ENCODE results near the gene TSSK2.

Gene TSSK2

DNA sequence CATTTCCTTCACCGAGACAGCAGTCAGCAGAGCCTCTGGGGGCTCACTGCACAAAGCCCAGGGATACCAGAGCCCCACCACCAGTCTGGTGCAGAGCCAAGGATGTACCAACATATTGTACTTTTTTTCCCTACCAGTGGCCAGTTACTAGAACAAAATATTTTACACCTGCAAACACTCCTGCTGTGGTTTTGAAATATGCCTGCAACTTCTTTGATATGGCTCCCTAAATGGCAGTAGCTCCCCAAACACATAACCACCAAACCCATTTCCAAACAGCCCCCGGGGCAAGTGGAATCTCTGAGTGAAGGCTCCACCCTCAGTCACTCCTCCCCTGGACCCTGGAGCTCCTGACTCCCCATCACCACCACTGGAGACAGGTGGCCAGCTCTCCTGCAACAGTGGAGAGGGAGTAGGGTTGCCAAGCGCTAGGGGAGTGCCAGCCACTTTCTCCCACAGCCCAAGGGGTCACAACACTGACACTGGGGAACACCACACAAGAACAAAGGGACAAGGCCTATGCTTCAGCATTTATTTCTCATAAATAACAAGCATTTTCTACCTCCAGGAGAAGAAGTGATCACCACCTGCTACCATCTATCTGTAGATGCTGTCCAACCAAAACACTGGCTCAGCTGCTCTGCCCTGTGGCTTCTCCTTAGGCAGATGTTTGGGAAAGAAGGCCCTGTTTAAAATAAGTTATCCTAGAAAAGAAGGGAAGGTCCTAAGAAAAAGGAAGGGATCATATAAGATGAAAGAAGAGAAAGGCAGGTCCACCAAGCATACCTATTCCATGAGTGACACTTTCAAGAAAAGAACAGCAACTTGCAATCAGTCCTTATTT lies 24.0 kb upstream of the TSSK2 start:
- DNase-seq, result no peak

DNA sequence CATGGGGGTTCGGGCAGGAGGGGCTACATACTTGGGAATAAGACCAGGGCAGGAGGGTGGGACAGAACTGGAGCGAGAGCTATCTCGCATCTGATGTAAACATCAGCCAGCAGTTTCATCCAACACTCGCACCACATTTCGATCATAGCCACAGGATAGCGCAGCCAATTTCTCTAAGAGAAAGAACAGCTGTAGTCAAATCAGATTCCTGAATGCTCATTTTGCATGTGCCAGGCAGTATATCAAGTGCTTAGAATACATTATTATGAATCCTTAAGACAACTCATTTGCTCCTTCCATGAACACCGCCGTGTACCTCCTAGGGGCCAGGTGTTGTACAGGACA lies 23.4 kb upstream of the TSSK2 start:
- DNase-seq, result no peak

DNA sequence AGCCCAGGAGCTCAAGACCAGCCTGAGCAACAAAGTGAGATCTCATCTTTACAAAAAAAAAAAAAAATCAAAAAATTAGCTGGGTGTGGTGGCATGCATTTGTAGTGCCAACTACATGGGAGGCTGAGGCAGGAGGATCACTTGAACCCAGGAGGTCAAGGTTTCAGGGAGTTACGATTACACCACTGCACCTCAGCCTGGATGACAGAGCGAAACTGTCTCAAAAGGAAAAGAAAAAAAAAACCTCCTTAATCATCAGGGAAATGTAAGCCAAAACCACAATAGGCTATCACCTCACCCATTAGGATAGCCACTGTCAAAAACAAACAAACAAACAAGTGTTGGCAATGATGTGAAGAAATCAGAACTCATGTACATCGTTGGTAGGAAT lies 22.3 kb upstream of the TSSK2 start:
- DNase-seq, result no peak

DNA sequence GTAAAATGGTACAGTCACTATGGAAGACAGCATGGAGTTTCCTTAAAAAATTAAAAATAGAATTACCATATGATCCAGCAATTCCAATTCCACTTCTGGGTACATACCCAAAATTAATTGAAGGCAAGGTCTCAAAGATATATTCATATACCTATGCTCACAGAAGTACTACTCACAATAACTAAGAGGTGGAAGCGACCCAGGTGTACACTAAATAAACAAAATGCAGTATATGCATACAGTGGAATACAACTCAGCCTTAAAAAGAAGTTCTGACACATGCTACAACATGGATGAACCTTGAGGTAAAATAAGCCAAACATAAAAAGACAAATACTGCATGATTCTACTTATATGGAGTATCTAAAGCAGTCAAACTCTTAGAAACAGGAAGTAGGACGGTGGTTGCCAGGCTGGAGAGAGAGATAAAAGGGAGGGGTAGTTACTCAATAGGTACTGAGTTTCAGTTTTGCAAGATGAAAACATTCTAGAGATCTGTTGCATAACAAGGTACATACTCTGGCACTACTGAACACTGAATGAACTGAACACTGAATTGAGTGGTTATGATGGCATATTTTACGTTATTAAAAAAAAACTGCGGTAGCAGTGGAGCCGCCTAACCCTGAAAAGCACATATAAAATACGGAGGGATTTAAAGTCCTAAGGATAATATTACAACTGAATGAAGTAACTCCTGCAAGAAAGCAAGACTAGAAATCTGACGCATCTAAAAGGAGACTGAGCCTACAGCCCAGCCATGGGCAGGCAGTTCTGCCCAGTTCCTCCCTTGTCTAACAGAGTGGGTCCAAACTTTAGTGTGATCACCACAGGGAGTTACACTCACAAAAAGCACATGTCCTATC lies 21.7 kb upstream of the TSSK2 start:
- no peak for DNase-seq

DNA sequence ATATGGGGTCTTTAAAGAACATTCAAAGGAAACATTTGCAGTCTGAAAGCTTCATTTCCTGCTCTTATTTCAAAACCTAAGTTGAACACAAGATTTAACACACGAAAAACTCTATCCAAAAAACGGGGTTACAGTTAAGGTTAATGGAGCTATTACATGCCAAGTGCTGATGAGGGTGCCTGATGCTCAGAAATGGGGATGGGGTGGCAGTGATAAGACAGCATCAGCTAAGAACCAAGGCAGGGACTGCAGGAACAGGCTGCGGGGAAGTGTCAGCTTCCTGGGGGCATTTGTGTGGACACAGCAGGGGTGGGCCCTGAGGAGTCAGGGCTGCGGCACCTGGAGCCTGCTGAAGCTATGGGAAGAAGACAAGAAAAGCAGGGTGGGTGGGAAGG lies 21.0 kb upstream of the TSSK2 start:
- DNase-seq, result no peak

DNA sequence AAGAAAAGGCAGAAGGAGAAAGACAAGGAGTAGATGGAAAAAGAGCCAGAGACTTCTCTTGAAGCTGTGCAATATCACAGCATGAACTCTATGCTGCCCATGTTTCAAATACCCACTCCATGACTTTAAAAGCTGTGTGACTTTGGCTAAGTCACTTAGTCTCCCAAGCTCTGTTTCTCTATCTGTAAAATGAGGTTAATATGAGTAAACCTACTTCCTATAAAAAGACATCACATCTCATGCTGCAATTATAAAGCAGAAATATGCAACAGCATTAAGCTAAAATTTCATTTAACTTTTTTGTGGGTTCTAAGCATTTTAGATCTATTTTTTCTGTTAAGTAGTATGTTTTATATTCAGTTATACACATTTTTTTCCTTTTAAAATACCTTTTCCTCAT lies 20.5 kb upstream of the TSSK2 start:
- no peak for DNase-seq

DNA sequence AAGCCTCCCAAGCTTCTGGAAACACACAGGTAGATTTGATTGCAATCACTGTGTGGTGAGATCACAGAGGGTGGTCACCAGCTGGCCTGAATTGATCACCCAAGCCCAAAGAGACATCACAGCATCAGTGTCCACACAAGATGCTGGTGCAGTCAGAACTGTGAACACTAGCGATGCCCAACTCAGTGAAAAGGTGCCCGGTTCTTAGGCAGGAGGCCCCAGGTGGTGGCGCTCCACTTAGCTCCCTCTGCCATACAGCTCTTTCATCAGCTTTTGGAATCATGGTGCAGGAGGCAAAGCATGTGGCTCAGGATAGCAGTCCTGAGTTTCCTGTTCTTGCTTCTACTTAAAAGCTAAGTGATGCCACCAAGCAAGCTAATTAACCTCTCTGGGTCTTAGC lies 20.0 kb upstream of the TSSK2 start:
- no peak for DNase-seq

DNA sequence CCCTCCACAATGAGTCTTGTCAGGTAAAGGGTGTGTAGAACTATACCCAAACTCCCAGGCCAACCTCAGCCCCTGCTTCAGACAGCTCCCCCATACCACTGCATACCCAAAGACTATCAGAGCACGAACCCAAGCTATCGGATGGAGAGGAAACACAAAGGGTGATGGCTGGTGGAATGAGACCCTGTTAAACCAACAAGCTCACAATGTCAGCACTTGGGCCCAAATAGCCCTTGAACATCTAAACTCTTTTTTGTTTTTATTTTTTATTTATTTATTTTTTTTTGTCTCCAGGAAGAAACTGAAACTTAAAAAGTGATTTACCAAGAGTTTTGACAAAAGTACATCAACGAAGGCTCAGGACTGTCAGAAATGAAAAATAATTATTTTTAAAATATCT lies 19.5 kb upstream of the TSSK2 start:
- no peak for DNase-seq

DNA sequence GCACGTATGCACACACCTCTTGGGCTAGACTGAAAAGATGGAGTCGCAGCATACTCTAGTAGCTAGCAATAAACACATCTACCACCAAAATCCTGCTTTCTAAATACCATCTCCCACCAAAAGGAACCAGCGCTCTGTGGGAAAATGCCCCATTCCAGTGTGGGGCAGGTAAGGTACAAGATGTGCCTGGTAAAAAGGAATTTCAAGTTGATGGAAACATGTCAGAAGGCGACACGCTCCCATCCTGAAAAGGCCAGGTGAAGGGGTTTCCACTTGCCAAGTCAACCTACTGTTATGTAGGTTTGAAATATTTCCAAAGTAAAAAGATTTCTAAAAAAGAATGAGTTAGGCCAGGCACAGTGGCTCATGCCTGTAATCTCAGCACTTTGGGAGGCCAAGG lies 17.7 kb upstream of the TSSK2 start:
- no peak for DNase-seq

DNA sequence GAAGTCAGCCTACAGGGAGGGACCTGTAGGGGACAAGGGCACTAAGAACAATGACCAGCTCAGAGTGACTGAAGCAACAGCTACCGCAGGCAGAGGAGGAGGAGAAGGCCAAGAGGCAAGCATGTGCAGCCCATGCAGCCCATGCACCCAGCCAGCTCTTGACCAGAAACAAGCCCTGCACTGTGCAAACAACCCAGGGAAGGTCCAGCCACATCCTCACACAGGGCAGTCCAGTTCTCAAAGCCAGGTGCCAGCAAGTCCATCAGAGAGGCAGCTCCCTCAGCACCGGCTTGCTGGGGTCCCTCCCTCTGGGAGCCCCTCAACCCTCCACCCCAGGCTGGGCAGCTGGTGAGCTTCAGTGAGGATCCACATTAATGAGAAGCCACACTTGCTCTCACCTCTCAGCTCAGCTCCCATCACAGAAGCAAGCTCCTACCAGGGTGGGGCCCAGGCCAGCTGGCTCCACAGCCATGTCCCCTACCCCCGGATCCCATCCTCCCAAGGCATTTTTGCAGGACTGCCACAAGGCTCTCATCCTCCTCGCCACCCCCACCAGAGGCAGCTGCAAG lies 16.0 kb upstream of the TSSK2 start:
- no peak for DNase-seq

DNA sequence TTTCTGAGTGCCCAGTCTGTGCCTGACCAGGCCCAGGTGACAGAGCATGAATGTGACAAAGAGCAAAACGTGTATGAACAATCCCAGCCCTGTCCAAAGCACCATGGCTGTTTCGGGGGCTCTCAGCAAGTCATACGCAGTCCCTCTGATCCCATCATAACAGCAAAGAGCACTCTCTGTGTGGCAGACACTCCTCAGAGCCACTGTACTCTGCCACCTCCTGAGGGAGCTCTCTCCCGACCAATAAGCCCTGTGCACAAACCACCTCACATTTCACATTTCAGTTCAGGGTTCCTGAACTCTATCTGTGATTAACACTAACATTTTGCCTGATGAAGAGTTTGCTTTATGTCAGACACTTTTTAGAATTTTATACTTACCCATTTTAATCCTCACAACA lies 15.5 kb upstream of the TSSK2 start:
- DNase-seq, result no peak

DNA sequence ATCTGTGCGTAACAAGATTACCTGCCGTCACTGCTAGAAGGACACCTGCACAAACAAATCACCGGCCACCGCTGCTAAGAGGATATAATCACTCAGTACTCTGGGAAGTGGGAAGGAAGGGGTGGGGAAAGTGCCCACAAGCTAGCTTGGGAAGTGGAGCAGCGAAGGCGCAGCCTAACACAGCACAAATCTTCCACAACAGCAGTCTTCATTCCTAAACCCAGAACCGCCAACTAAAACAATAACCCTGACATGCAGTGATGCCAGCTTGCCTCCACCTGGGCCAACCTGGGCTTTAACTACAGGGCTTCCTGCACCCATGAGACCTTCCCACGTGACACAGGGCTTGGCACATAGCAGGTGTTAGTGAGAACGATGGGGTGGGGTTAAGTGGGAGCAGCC lies 14.0 kb upstream of the TSSK2 start:
- peak; percentile 71 for DNase-seq

DNA sequence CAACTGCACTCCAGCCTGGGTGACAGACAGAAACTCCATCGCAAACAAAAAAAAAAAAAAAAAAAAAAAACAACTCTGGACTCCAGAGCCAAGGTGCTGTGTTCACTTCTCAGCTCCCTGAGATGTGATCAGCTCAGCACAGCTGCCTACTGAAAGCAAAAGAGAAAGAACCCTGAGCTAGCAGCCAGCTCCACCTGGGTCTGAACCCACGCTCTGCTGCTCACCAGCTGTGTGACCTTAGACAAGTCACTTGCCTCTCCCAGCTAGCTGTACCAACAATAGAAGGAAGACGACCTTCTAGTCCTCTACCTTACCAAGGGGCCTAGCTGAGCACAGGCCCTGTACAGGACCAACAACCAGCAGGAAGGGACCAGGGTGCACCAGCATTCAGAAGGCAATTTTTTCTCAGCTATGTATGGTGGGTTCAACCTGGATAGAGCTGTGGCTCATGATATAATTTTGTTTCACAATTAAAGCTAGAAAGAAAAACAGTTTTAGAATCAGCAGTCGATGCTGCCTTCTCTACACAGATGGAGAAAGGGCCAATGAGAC lies 12.7 kb upstream of the TSSK2 start:
- no peak for DNase-seq

DNA sequence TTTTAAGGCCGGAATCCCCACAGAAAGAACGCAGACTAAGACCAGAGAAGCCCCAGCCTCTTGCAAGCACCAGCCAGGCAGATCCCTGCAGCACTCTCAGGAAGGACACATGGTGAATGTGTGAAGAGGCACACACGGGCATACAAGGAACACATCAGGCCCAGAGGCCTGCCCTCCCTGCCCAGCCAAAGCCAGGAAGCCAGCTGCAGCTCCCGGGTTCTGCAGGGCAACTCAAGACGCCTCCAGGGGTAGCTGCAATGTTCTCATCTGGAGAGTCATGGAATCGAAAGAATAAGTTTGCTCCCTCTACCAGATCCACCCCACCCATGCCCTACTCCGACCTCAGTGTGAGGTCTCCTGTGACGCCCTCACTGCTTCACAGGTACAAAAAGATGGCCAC lies 11.2 kb upstream of the TSSK2 start:
- no peak for DNase-seq

DNA sequence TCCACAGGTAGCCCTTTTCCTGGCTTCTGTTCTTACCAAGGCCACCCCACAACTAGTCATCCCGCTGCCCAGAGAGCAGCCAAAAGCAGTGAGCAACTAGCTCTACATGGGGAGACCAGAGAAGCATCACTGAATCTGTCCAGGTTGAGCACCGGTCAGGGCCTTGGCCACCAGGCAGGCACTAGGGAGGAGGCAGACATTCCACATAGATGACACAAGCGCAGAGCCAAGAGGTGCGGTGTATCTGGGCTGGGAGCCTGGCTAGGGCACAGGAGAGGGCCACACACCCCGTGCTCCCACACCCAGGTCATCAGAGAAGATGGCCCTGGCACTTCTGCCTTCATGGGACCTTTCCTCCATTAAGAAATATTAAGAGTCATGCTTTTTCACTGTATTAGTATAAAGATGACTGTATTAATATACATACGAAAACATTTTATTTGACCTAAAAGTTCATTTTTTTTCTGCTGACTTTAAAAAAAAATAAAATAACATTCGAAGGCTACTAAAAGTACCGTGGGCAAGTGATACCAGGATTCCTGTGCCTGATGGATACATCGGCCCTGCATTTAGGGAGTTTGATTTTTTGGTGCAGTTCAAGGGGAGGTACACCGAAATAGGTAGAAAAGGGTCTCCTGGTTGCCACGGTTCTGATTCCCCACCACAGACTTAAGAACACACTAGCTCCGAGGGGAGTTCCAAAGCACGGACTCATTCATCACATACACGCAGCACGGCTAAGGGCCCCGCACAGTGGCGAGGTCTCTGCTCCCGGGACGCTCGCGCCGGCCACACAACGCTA lies 10.1 kb upstream of the TSSK2 start:
- no peak for DNase-seq

DNA sequence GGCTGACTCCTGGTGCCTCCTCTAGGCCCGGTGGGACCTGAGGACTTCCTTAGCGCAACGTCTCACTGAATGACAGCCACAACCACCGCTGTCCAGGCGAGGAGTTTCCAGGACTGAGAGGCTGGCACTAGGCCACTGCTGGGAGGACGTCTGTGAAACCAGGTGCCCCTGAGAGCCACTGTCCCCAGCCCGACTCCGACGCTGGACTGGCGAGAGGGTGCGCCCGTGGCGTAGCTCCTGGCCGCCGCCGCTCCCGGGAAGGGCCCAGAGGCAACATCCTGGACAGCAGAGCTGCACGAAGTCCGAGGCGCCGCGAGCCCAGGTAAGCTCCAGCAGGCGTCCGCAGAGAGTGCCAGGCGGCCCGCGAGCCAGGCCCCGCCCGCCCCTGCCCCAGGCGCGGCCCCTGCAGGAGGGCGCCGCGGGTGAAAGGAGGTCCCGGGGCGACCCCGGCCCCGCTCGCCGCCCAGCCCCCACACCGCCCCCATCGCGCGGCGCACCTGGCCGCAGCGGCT lies 9.4 kb upstream of the TSSK2 start:
- DNase-seq, result peak; percentile 50

DNA sequence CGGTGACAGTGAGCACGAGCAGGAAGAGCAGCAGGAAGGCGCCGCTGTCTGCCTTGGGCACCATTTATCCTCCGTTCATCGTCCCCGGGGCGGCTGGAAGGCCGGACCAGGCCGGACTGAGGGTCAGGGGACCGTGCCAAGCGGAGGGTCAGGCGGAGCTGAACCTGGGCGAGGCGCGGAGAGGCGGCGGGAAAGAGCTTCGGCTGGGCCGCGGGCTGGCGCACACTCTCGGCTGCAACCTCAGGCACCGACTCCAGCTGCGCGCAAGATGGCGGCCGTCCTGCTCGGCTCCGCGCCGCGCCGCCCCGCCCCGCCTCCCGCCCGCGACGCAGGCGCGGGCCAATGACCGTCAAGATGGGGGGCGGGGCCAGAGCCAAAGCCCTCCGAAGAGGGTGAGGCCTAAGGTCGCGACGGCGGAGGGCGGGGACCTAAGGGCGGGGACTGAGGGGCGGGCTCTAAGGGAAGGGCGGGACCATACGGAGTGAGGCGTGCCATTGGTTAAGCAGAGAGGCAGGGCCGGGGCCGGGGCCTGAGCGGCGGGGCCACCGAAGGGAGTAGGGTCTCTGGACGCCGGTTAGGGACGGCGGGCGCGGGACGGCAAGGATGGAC lies 8.9 kb upstream of the TSSK2 start, which contains the start of gene DGCR2:
Gene DGCR2, minus strand, starts transcription at position 270 of the 609 bp plus-strand sequence. Its CDS starts 206 bp downstream, at position 64.
- DNase-seq, result peak; percentile 97

DNA sequence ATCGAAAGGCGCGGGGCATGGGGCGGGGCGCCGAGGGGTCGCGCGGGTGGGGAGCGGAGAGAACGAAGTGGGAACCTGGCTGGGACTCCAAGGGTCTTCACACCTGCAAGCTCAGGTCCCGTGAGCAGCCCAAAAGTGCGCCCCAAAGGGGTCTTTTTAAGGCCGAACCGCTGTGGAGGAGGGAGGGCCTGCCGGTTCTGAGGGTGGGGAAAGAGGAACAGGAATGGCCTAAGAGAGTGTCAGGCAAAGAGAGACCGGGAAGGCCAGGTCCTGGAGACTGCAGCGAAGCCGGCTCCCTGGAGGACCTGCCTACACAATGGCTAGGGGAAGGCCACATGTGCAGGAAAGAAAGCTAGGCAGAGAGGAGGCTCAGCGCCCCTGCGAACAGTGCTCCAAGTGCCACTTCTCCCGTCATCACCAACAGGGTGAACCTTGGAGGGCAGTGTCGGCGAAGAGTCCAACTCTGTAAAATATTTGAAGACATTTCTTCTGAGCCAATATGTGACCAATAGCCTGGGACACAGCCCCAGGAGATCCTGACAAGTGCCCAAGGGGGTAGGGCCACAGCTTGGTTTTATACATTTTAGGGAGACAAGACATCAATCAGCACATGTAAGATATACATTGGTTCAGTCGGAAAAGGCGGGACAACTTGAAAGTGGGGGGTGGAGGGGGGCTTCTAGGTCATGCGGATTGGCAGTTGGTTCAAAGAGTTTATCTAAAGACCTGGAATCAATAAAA lies 8.2 kb upstream of the TSSK2 start:
- no peak for DNase-seq

DNA sequence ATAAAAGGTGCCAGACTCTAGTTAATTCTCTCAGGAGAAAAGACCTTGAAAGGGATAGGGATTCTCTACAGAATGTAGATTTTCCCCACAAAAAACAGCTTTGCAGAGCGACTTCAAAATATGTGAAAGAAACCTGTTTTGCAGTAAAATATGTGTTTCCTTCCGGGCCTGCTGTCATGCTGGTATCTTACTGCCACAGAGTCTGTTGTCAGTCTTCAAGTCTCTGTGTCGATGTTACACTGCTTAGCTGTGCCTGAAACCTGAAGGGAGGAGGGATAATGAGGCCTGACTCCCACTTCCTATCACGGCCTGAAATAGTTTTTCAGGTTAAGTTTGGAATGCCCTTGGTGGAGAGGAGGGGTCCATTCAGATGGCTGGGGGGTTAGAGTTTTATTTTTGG lies 7.2 kb upstream of the TSSK2 start:
- DNase-seq, result no peak

DNA sequence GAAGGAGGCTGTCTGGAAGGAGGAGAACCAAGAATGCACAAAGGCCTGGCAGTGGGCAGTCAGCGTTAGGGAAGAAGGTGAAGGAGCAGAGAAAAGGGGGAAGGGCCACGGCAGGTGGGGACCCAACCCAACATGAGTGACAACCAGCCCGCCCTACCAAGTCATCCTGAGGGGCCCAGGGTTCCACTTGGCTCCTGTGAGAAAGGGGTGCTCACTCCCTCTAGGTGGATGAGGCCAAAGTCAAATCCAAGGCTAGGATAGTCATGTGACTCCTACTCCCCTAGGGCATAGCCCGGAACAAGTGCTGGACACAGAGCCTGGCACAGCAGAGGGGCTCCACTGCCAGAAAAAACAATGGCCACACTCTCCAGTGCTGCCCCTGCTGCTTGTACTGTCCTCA lies 6.7 kb upstream of the TSSK2 start:
- DNase-seq, result no peak

DNA sequence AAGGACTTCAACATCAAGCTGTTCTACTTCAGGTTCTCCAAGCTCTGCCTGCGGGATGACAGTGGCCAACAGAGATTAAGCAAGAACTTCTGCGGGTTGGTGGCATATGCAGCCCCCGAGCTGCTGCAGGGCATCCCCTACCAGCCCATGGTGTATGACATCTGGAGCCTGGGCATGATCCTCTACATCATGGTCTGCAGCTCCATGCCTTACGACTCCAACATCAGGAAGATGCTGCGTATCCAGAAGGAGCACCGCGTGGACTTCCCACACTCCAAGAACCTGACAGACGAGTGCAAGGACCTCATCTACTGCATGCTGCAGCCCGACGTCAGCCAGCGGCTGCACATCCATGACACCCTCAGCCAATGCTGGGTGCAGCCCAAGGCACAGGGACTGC lies 6.1 kb upstream of the TSSK2 start:
- no peak for DNase-seq
